Spleen (tissue), 11 donors: Measurements from ENCODE around the gene STAT1. TPM values are rescaled to one million over a fixed set of nuclear protein-coding genes. Genes with fewer than 3 reads are reported as not detected.

Experiments
- DNase-seq: peaks from one replicate; pipeline ENCODE4 v3.0.0-alpha.2; 2020
- H3K27ac ChIP-seq, 8 donors: fragments of 200-600 bp; sonication (generic) in 7 of 8; 1 replicate in 4 of 8; 2 replicates in 4 of 8; pipeline versions ENCODE4 v1.5.0 to v1.8.0; 2016 to 2021; ENCODE audit warnings: inconsistent platforms in 4 of 8, mild to moderate bottlenecking in 4 of 8, moderate library complexity in 1 of 8
- H3K27me3 ChIP-seq, 7 donors: fragments of 200-600 bp; sonication (generic) in 6 of 7; replicated peaks in 1 of 7; 1 replicate in 4 of 7; 2 replicates in 3 of 7; pipeline versions ENCODE4 v1.5.0 to v1.8.0; 2016 to 2021; ENCODE audit warnings: inconsistent platforms in 3 of 7, mild to moderate bottlenecking in 1 of 7
- H3K36me3 ChIP-seq, 6 donors: fragments of 200-600 bp; sonication (generic) in 5 of 6; 1 replicate in 4 of 6; 2 replicates in 2 of 6; pipeline versions ENCODE4 v1.5.0 to v1.8.0; 2016 to 2021; ENCODE audit warnings: inconsistent platforms in 2 of 6
- H3K4me1 ChIP-seq, 6 donors: fragments of 200-600 bp; sonication (generic) in 5 of 6; 1 replicate in 3 of 6; 2 replicates in 3 of 6; pipeline versions ENCODE4 v1.5.0 to v1.8.0; 2016 to 2021; ENCODE audit warnings: inconsistent platforms in 3 of 6
- H3K4me3 ChIP-seq, 8 donors: fragments of 200-600 bp; sonication (generic) in 7 of 8; 1 replicate in 4 of 8; 2 replicates in 4 of 8; pipeline versions ENCODE4 v1.5.0 to v1.8.0; 2016 to 2021; ENCODE audit warnings: inconsistent platforms in 4 of 8, mild to moderate bottlenecking in 4 of 8, moderate library complexity in 2 of 8
- H3K9me3 ChIP-seq, 8 donors: fragments of 200-600 bp; sonication (generic) in 7 of 8; 1 replicate in 4 of 8; 2 replicates in 4 of 8; pipeline versions ENCODE4 v1.5.0 to v1.8.0; 2016 to 2021; ENCODE audit warnings: inconsistent platforms in 4 of 8
- POLR2A ChIP-seq, 3 donors: fragments of 450-650 bp; IDR thresholded peaks; one replicate each; pipeline ENCODE4 v1.5.1; 2017; ENCODE audit warnings: antibody characterized with exemption in 3 of 3, mild to moderate bottlenecking in 1 of 3
- POLR2AphosphoS5 ChIP-seq, 3 donors: sonication (generic); formaldehyde crosslinking; IDR thresholded peaks; one replicate each; pipeline ENCODE4 v1.5.1; 2017; ENCODE audit warnings: antibody characterized with exemption in 3 of 3
- WGBS, 5 donors: extraction: QIAGEN DNeasy Blood & Tissue Kit in 3 of 5; methylation state at CpG; one replicate each; pipeline versions ENCODE4 v1.1.5 to v1.1.7; 2013 to 2018; 5-methylcytosine and 5-hydroxymethylcytosine counted together
- intact Hi-C: fragments of 100-400 bp; cut with DNase I; formaldehyde crosslinking; loops from one replicate; pipeline ENCODE4 v1.15.0; 2023; ENCODE audit warnings: low total_unique reads
- polyA plus RNA-seq, 3 donors: library from polyadenylated mRNA; stranded (reverse); fragments of 200-250 nt; gene quantifications; one replicate each; pipeline ENCODE4 v1.2.1, GENCODE V29; 2013
- total RNA-seq, 7 donors: library from RNA; depleted of rRNA in 3 of 7; stranded (reverse); fragments of >200 nt in 3 of 7; fragmentation: NEBNext Ultra II Directional in 4 of 7; extraction: Animal tissue kit (Norgen Biotek cat#: 25700) in 4 of 7; gene quantifications; one replicate each; pipeline versions ENCODE4 v1.1.0 to v1.2.1, GENCODE V29; 2016 to 2021
- TF ChIP-seq, protein P1 (sequence below), 11 experiments: fragments of 200-600 bp in 7 of 11; fragments of 450-650 bp in 4 of 11; sonication (generic) in 4 of 11; IDR thresholded peaks in 8 of 11; conservative IDR thresholded peaks in 3 of 11; 1 replicate in 7 of 11; 2 replicates in 4 of 11; pipeline versions ENCODE4 v1.4.0 to v1.8.0; 2016 to 2021; ENCODE audit warnings: antibody characterized with exemption in 11 of 11, inconsistent platforms in 4 of 11, mild to moderate bottlenecking in 1 of 11
- donor health status: healthy with polysubstance abuse.
- donor health status: DM: no; HTN: no; CAD: no; lungs with moderate emphysema.
- donor health status: DM: no; HTN: no; CAD: no.
- donor health status: Bipolar disorder and iron deficiency.
- donor health status: healthy.
- donor health status: DM: no; HTN: no; CAD: no.
- donor health status: DM: yes; HTN: yes; CAD: no.

Gene STAT1
- total and polyA plus RNA-seq, 10 donors = 19.5 to 246 (median 119) TPM

DNA sequence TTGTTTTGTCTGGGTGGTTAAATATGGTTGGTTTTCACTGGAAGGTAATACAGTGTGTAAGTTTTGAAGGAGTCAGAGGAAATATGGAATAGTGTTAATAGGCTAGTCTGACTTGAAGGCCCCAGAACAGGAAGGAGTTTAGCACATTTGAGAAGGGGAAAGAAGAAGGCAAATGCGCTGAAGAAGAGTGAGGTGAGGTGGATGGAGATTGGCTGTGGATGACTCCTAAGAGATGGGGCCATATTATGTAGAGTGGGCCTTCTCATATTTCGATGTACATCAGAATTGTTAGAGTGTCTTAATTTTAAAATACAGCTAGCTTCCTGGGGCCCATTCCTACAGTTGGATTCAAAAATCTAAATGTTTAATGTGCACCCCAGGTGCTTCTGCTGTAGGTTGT, 72.4 kb downstream of the STAT1 start:
- no peak for DNase-seq
- WGBS, 5 donors = 91 to 98% (median 96%) methylated on average over 2 of the region's 2 CpGs
- Histone ChIP-seq H3K36me3 (peaks cover 0 to 1% (median 0%) of the 10 kb centered on the region in 6 donors), H3K4me3 (no peak overlapping the region), H3K9me3 (no peaks in the 10 kb centered on the region), H3K27me3 (no peaks in the 10 kb centered on the region), H3K4me1 (peaks cover 3 to 25% (median 8%) of the 10 kb centered on the region in 6 donors), H3K27ac (no peak overlapping the region)
- TF ChIP-seq, protein P1, sequence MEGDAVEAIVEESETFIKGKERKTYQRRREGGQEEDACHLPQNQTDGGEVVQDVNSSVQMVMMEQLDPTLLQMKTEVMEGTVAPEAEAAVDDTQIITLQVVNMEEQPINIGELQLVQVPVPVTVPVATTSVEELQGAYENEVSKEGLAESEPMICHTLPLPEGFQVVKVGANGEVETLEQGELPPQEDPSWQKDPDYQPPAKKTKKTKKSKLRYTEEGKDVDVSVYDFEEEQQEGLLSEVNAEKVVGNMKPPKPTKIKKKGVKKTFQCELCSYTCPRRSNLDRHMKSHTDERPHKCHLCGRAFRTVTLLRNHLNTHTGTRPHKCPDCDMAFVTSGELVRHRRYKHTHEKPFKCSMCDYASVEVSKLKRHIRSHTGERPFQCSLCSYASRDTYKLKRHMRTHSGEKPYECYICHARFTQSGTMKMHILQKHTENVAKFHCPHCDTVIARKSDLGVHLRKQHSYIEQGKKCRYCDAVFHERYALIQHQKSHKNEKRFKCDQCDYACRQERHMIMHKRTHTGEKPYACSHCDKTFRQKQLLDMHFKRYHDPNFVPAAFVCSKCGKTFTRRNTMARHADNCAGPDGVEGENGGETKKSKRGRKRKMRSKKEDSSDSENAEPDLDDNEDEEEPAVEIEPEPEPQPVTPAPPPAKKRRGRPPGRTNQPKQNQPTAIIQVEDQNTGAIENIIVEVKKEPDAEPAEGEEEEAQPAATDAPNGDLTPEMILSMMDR (IDR thresholded peaks at IDR 0.05 in 8 of 11, conservative IDR thresholded peaks at IDR 0.05 in 3 of 11) = no peak
- TF ChIP-seq POLR2A (IDR thresholded peaks at IDR 0.05) (no peak), POLR2AphosphoS5 (IDR thresholded peaks at IDR 0.05) (no peak)
- intact Hi-C loops = no loop called here

DNA sequence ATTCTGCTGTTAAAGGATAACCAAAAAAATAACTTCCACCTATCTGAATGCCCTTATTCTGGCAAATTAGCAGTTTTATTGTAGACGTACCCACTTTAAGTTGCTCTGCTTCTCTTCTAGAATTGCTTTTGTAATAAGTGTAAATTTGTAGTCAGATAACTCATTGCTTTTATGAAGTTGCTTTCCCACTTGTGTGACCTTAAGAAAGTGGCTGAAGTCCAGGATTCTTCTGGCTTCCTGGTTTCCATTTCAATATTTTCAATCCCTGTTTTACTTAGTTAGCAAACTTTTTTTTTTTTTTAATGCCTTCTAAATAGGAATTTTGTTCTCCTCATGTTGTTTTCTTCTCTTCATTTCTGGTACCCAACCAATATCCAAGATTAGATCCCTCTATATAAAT, 73.5 kb downstream of the STAT1 start:
- DNase-seq = no peak
- Histone ChIP-seq H3K4me3 (no peak overlapping the region), H3K27me3 (no peaks in the 10 kb centered on the region), H3K36me3 (peaks cover 0 to 4% (median 0%) of the 10 kb centered on the region in 6 donors), H3K4me1 (peaks cover 3 to 33% (median 12%) of the 10 kb centered on the region in 6 donors), H3K27ac (no peak overlapping the region), H3K9me3 (no peaks in the 10 kb centered on the region)
- 52 to 84% (median 72%) methylated on average over 1 of the region's 1 CpG for WGBS, 5 donors
- TF ChIP-seq POLR2AphosphoS5 (IDR thresholded peaks at IDR 0.05) (no peak), POLR2A (IDR thresholded peaks at IDR 0.05) (no peak)
- TF ChIP-seq, protein P1 (IDR thresholded peaks at IDR 0.05 in 8 of 11, conservative IDR thresholded peaks at IDR 0.05 in 3 of 11) = no peak
- intact Hi-C loops = no loop called here

DNA sequence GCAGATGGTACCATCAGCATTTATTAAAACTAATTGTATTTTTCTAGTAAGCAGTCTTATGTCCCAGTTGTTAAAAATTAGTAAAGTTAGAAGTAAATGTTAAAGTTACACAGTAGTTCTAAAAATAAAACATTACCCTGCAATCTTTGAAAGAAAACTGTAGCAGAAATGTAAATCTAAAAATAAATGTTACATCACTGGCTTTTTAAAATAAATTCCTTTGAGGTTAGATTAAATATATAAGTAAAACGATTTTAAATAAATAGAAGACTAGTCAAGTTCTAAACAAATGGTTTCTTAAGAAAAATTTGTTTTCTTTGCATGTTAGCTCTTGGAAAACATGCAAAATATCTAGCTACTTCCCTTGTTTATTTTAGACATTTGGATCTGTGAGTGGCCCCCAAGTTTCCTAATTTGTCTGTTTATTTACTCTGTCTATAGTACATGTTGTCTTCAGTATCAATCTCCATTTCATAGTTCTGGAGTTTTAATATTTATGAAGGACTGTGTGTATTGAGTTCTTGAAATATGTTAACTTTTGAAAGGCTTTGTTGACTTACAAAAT, 75.1 kb downstream of the STAT1 start:
- H3K4me1 ChIP-seq = peaks cover 3 to 33% (median 12%) of the 10 kb centered on the region in 6 donors
- no peaks in the 10 kb centered on the region for H3K27me3 ChIP-seq
- peaks cover 0 to 10% (median 0%) of the 10 kb centered on the region in 6 donors for H3K36me3 ChIP-seq
- no peaks in the 10 kb centered on the region for H3K9me3 ChIP-seq
- DNase-seq = no peak
- 30 to 47% (median 31%) methylated on average over 1 of the region's 1 CpG for WGBS, 5 donors
- peak overlapping the region in 2 of 8 donors; percentile 2 to 26 for H3K27ac ChIP-seq
- H3K4me3 ChIP-seq = no peak overlapping the region
- intact Hi-C loops = no loop called here
- TF ChIP-seq, protein P1 (IDR thresholded peaks at IDR 0.05 in 8 of 11, conservative IDR thresholded peaks at IDR 0.05 in 3 of 11) = no peak
- TF ChIP-seq POLR2AphosphoS5 (IDR thresholded peaks at IDR 0.05) (no peak), POLR2A (IDR thresholded peaks at IDR 0.05) (no peak)

DNA sequence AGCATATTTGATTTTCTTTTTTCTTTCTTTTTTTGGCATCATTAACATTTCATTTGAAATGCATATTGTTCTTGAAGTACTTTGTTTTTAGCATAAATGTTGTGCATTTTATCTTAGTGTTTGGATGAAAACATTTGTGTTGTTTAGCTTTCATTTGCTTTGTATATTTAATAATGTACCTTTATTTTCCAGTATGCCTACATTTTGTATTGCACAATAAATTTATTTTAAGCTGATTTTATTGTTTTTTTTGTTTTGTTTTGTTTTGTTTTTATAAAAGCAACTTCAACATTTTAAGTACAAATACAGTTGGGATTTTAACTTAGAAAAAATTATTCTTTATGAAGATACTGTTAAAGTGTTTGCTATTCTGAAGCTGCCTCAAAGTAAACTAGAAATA, 78.9 kb downstream of the STAT1 start:
- H3K9me3 ChIP-seq = no peaks in the 10 kb centered on the region
- no peaks in the 10 kb centered on the region for H3K27me3 ChIP-seq
- peaks cover 0 to 48% (median 21%) of the 10 kb centered on the region in 6 donors for H3K36me3 ChIP-seq
- no peak for TF ChIP-seq POLR2A (IDR thresholded peaks at IDR 0.05)
- TF ChIP-seq, protein P1 (IDR thresholded peaks at IDR 0.05 in 8 of 11, conservative IDR thresholded peaks at IDR 0.05 in 3 of 11) = no peak
- no peak for TF ChIP-seq POLR2AphosphoS5 (IDR thresholded peaks at IDR 0.05)
- H3K4me1 ChIP-seq = peaks cover 0 to 25% (median 9%) of the 10 kb centered on the region in 6 donors
- H3K27ac ChIP-seq = no peak overlapping the region
- no peak overlapping the region for H3K4me3 ChIP-seq
- DNase-seq = no peak
- intact Hi-C loops = no loop called here
